ENCODE measurements around the gene TRMT1L.

The TRMT1L gene

GRCh38 chr1:185080422-185080821 lies 76.3 kb downstream of the TRMT1L start:
- CTCF ChIA-PET: interaction anchor here (0.6 kb wide), 1 partner anchor 12 kb away, joined by 3 read pairs; no protein-coding TSS in a partner anchor
- peak in 1 of 3 donors; percentile 49 for DNase-seq
- Histone ChIP-seq H3K4me1 (ENCODE audit: control extremely low read depth in 1 of 4, control insufficient read depth in 4 of 4, insufficient read depth in 4 of 4, low read length in 3 of 4) (peaks cover 0 to 3% (median 0%) of the 10 kb centered on the region in 4 experiments), H3K27me3 (replicated peaks in 2 of 5; ENCODE audit: control insufficient read depth in 4 of 5, insufficient read depth in 5 of 5, low read length in 4 of 5) (no peaks in the 10 kb centered on the region), H3K4me3 (ENCODE audit: control insufficient read depth in 1 of 7, extremely low read depth in 1 of 7, insufficient read depth in 4 of 7, low read depth in 2 of 7, low read length in 6 of 7) (no peak overlapping the region), H3K27ac (ENCODE audit: insufficient read depth in 1 of 2, low read depth in 1 of 2, low read length in 2 of 2, poor library complexity in 1 of 2, severe bottlenecking in 2 of 2) (no peak overlapping the region), H3K36me3 (ENCODE audit: control insufficient read depth in 4 of 4, insufficient read depth in 4 of 4, low read length in 3 of 4) (peaks cover 0 to 2% (median 0%) of the 10 kb centered on the region in 4 experiments), H3K9me3 (ENCODE audit: control extremely low read depth in 1 of 5, control insufficient read depth in 4 of 5, insufficient read depth in 2 of 5, low read depth in 1 of 5, low read length in 4 of 5) (peaks cover 0 to under 1% (median 0%) of the 10 kb centered on the region in 5 experiments)
- POLR2A ChIA-PET: no interaction called here

GRCh38 chr1:185077374-185077773 lies 79.4 kb downstream of the TRMT1L start:
- Histone ChIP-seq H3K4me3 (ENCODE audit: control insufficient read depth in 1 of 7, extremely low read depth in 1 of 7, insufficient read depth in 4 of 7, low read depth in 2 of 7, low read length in 6 of 7) (no peak overlapping the region), H3K4me1 (ENCODE audit: control extremely low read depth in 1 of 4, control insufficient read depth in 4 of 4, insufficient read depth in 4 of 4, low read length in 3 of 4) (peaks cover 0 to 3% (median 0%) of the 10 kb centered on the region in 4 experiments), H3K9me3 (ENCODE audit: control extremely low read depth in 1 of 5, control insufficient read depth in 4 of 5, insufficient read depth in 2 of 5, low read depth in 1 of 5, low read length in 4 of 5) (peaks cover 0 to 4% (median 0%) of the 10 kb centered on the region in 5 experiments), H3K27ac (ENCODE audit: insufficient read depth in 1 of 2, low read depth in 1 of 2, low read length in 2 of 2, poor library complexity in 1 of 2, severe bottlenecking in 2 of 2) (no peak overlapping the region), H3K36me3 (ENCODE audit: control insufficient read depth in 4 of 4, insufficient read depth in 4 of 4, low read length in 3 of 4) (peaks cover 0 to 3% (median 1%) of the 10 kb centered on the region in 4 experiments), H3K27me3 (replicated peaks in 2 of 5; ENCODE audit: control insufficient read depth in 4 of 5, insufficient read depth in 5 of 5, low read length in 4 of 5) (no peaks in the 10 kb centered on the region)
- ChIA-PET POLR2A (no interaction called here), CTCF (no interaction called here)
- WGBS (ENCODE audit: insufficient coverage): no CpG with 5 or more reads among the region's 4 CpGs
- no peak for DNase-seq

- peaks cover 0 to 4% (median 0%) of the 10 kb centered on the region in 5 experiments for H3K9me3 ChIP-seq (ENCODE audit: control extremely low read depth in 1 of 5, control insufficient read depth in 4 of 5, insufficient read depth in 2 of 5, low read depth in 1 of 5, low read length in 4 of 5)
- CTCF ChIA-PET: interaction anchor here (1.3 kb wide), 1 partner anchor 12 kb away, joined by 5 read pairs; no protein-coding TSS in a partner anchor
- H3K36me3 ChIP-seq (ENCODE audit: control insufficient read depth in 4 of 4, insufficient read depth in 4 of 4, low read length in 3 of 4): peaks cover 0 to 8% (median 4%) of the 10 kb centered on the region in 4 experiments
- peaks cover 0 to 3% (median 0%) of the 10 kb centered on the region in 4 experiments for H3K4me1 ChIP-seq (ENCODE audit: control extremely low read depth in 1 of 4, control insufficient read depth in 4 of 4, insufficient read depth in 4 of 4, low read length in 3 of 4)
- H3K27me3 ChIP-seq (replicated peaks in 2 of 5; ENCODE audit: control insufficient read depth in 4 of 5, insufficient read depth in 5 of 5, low read length in 4 of 5): no peaks in the 10 kb centered on the region
- H3K4me3 ChIP-seq (ENCODE audit: control insufficient read depth in 1 of 7, extremely low read depth in 1 of 7, insufficient read depth in 4 of 7, low read depth in 2 of 7, low read length in 6 of 7): no peak overlapping the region
- 100% methylated on average over 1 of the region's 3 CpGs for WGBS (ENCODE audit: insufficient coverage)
- POLR2A ChIA-PET: no interaction called here
- DNase-seq: no peak
- no peak overlapping the region for H3K27ac ChIP-seq (ENCODE audit: insufficient read depth in 1 of 2, low read depth in 1 of 2, low read length in 2 of 2, poor library complexity in 1 of 2, severe bottlenecking in 2 of 2)
Measured at GRCh38 chr1:185075476-185075875, 81.3 kb downstream of the TRMT1L start.

GRCh38 chr1:185074307-185074706 lies 82.4 kb downstream of the TRMT1L start:
- Histone ChIP-seq H3K27ac (ENCODE audit: insufficient read depth in 1 of 2, low read depth in 1 of 2, low read length in 2 of 2, poor library complexity in 1 of 2, severe bottlenecking in 2 of 2) (no peak overlapping the region), H3K9me3 (ENCODE audit: control extremely low read depth in 1 of 5, control insufficient read depth in 4 of 5, insufficient read depth in 2 of 5, low read depth in 1 of 5, low read length in 4 of 5) (peaks cover 0 to 4% (median 0%) of the 10 kb centered on the region in 5 experiments), H3K36me3 (ENCODE audit: control insufficient read depth in 4 of 4, insufficient read depth in 4 of 4, low read length in 3 of 4) (peaks cover 0 to 8% (median 4%) of the 10 kb centered on the region in 4 experiments), H3K27me3 (replicated peaks in 2 of 5; ENCODE audit: control insufficient read depth in 4 of 5, insufficient read depth in 5 of 5, low read length in 4 of 5) (no peaks in the 10 kb centered on the region), H3K4me1 (ENCODE audit: control extremely low read depth in 1 of 4, control insufficient read depth in 4 of 4, insufficient read depth in 4 of 4, low read length in 3 of 4) (peaks cover 0 to under 1% (median 0%) of the 10 kb centered on the region in 4 experiments), H3K4me3 (ENCODE audit: control insufficient read depth in 1 of 7, extremely low read depth in 1 of 7, insufficient read depth in 4 of 7, low read depth in 2 of 7, low read length in 6 of 7) (no peak overlapping the region)
- CTCF ChIA-PET: interaction anchor here (1.3 kb wide), 1 partner anchor 13 kb away, joined by 5 read pairs; no protein-coding TSS in a partner anchor
- POLR2A ChIA-PET: no interaction called here
- DNase-seq: no peak

- CTCF ChIA-PET: no interaction called here
- Histone ChIP-seq H3K27me3 (replicated peaks in 2 of 5; ENCODE audit: control insufficient read depth in 4 of 5, insufficient read depth in 5 of 5, low read length in 4 of 5) (no peaks in the 10 kb centered on the region), H3K36me3 (ENCODE audit: control insufficient read depth in 4 of 4, insufficient read depth in 4 of 4, low read length in 3 of 4) (peaks cover 0 to 8% (median 4%) of the 10 kb centered on the region in 4 experiments), H3K4me3 (ENCODE audit: control insufficient read depth in 1 of 7, extremely low read depth in 1 of 7, insufficient read depth in 4 of 7, low read depth in 2 of 7, low read length in 6 of 7) (no peak overlapping the region), H3K4me1 (ENCODE audit: control extremely low read depth in 1 of 4, control insufficient read depth in 4 of 4, insufficient read depth in 4 of 4, low read length in 3 of 4) (peaks cover 0 to 4% (median 0%) of the 10 kb centered on the region in 4 experiments), H3K9me3 (ENCODE audit: control extremely low read depth in 1 of 5, control insufficient read depth in 4 of 5, insufficient read depth in 2 of 5, low read depth in 1 of 5, low read length in 4 of 5) (peaks cover 0 to 4% (median 0%) of the 10 kb centered on the region in 5 experiments), H3K27ac (ENCODE audit: insufficient read depth in 1 of 2, low read depth in 1 of 2, low read length in 2 of 2, poor library complexity in 1 of 2, severe bottlenecking in 2 of 2) (no peak overlapping the region)
- POLR2A ChIA-PET: interaction anchor here (0.6 kb wide), 1 partner anchor 18 kb away, joined by 3 read pairs; no protein-coding TSS in a partner anchor
- 86% methylated on average over 1 of the region's 2 CpGs for WGBS (ENCODE audit: insufficient coverage)
- DNase-seq: peak in 2 of 3 donors; percentile 32 to 45
Measured at GRCh38 chr1:185073725-185074124, 83.0 kb downstream of the TRMT1L start.

- POLR2A ChIA-PET: no interaction called here
- DNase-seq: no peak
- H3K27ac ChIP-seq (ENCODE audit: insufficient read depth in 1 of 2, low read depth in 1 of 2, low read length in 2 of 2, poor library complexity in 1 of 2, severe bottlenecking in 2 of 2): no peak overlapping the region
Measured at GRCh38 chr1:185070051-185070450, 86.7 kb downstream of the TRMT1L start.

GRCh38 chr1:185069202-185069772 lies 87.5 kb downstream of the TRMT1L start:
- Histone ChIP-seq H3K27ac (ENCODE audit: insufficient read depth in 1 of 2, low read depth in 1 of 2, low read length in 2 of 2, poor library complexity in 1 of 2, severe bottlenecking in 2 of 2) (no peak overlapping the region), H3K4me1 (ENCODE audit: control extremely low read depth in 1 of 4, control insufficient read depth in 4 of 4, insufficient read depth in 4 of 4, low read length in 3 of 4) (peaks cover 0 to 11% (median 6%) of the 10 kb centered on the region in 4 experiments), H3K9me3 (ENCODE audit: control extremely low read depth in 1 of 5, control insufficient read depth in 4 of 5, insufficient read depth in 2 of 5, low read depth in 1 of 5, low read length in 4 of 5) (peaks cover 0 to 1% (median 0%) of the 10 kb centered on the region in 5 experiments), H3K27me3 (replicated peaks in 2 of 5; ENCODE audit: control insufficient read depth in 4 of 5, insufficient read depth in 5 of 5, low read length in 4 of 5) (no peaks in the 10 kb centered on the region), H3K36me3 (ENCODE audit: control insufficient read depth in 4 of 4, insufficient read depth in 4 of 4, low read length in 3 of 4) (peaks cover 2 to 12% (median 6%) of the 10 kb centered on the region in 4 experiments), H3K4me3 (ENCODE audit: control insufficient read depth in 1 of 7, extremely low read depth in 1 of 7, insufficient read depth in 4 of 7, low read depth in 2 of 7, low read length in 6 of 7) (no peak overlapping the region)
- CTCF ChIA-PET: interaction anchor here (0.7 to 1.1 kb wide), 3 partner anchors 21 to 543 kb away, joined by 3 to 4 read pairs (median 3); no protein-coding TSS in a partner anchor
- 100% methylated on average over 3 of the region's 4 CpGs for WGBS (ENCODE audit: insufficient coverage)
- POLR2A ChIA-PET: interaction anchor here (0.8 kb wide), 1 partner anchor 14 kb away, joined by 4 read pairs; no protein-coding TSS in a partner anchor
- no peak for DNase-seq

More at GRCh38 chr1:185070051-185070450, 86.7 kb downstream of the TRMT1L start:
- no peaks in the 10 kb centered on the region for H3K27me3 ChIP-seq (replicated peaks in 2 of 5; ENCODE audit: control insufficient read depth in 4 of 5, insufficient read depth in 5 of 5, low read length in 4 of 5)
- no peak overlapping the region for H3K4me3 ChIP-seq (ENCODE audit: control insufficient read depth in 1 of 7, extremely low read depth in 1 of 7, insufficient read depth in 4 of 7, low read depth in 2 of 7, low read length in 6 of 7)
- CTCF ChIA-PET: no interaction called here
- no peaks in the 10 kb centered on the region for H3K9me3 ChIP-seq (ENCODE audit: control extremely low read depth in 1 of 5, control insufficient read depth in 4 of 5, insufficient read depth in 2 of 5, low read depth in 1 of 5, low read length in 4 of 5)
- H3K4me1 ChIP-seq (ENCODE audit: control extremely low read depth in 1 of 4, control insufficient read depth in 4 of 4, insufficient read depth in 4 of 4, low read length in 3 of 4): peaks cover 0 to 11% (median 6%) of the 10 kb centered on the region in 4 experiments
- peaks cover 2 to 12% (median 6%) of the 10 kb centered on the region in 4 experiments for H3K36me3 ChIP-seq (ENCODE audit: control insufficient read depth in 4 of 4, insufficient read depth in 4 of 4, low read length in 3 of 4)
